HEK293 (cell line): ENCODE data around the gene PHKA1.
A peak's percentile ranks its signal among the peaks of the same experiment; 100 is the strongest.

ENCODE experiments used
- BCL11A ChIP-seq: fragments of 450-650 bp; formaldehyde crosslinking; IDR thresholded peaks from 2 replicates; pipeline ENCODE4 v1.5.1; 2016; ENCODE audit warnings: low read depth, missing biosample characterization, missing genetic modification characterization
- GLIS1 ChIP-seq: fragments of 450-650 bp; formaldehyde crosslinking; IDR thresholded peaks from 2 replicates; pipeline ENCODE4 v1.5.1; 2016; ENCODE audit warnings: missing biosample characterization, missing genetic modification characterization
- KLF16 ChIP-seq: fragments of 450-650 bp; formaldehyde crosslinking; IDR thresholded peaks from 2 replicates; pipeline ENCODE4 v1.5.1; 2017; ENCODE audit warnings: missing biosample characterization, missing genetic modification characterization
- SCRT2 ChIP-seq: fragments of 450-650 bp; formaldehyde crosslinking; IDR thresholded peaks from 2 replicates; pipeline ENCODE4 v1.5.1; 2016; ENCODE audit warnings: missing biosample characterization, missing genetic modification characterization
- SP2 ChIP-seq: fragments of 450-650 bp; formaldehyde crosslinking; IDR thresholded peaks from 2 replicates; pipeline ENCODE4 v1.5.1; 2016; ENCODE audit warnings: missing biosample characterization, missing genetic modification characterization
- SP3 ChIP-seq: fragments of 450-650 bp; formaldehyde crosslinking; IDR thresholded peaks from 2 replicates; pipeline ENCODE4 v1.5.1; 2016; ENCODE audit warnings: missing biosample characterization, missing genetic modification characterization
- SP7 ChIP-seq: fragments of 450-650 bp; formaldehyde crosslinking; IDR thresholded peaks from 2 replicates; pipeline ENCODE4 v1.5.1; 2016; ENCODE audit warnings: missing biosample characterization, missing genetic modification characterization
- TRIM28 ChIP-seq: IDR thresholded peaks from 2 replicates; pipeline ENCODE4 v1.6.1; 2011; ENCODE audit warnings: low read length, control low read depth, borderline replicate concordance
- ZBTB20 ChIP-seq: fragments of 450-650 bp; formaldehyde crosslinking; IDR thresholded peaks from 2 replicates; pipeline ENCODE4 v1.5.1; 2016; ENCODE audit warnings: missing biosample characterization, missing genetic modification characterization
- ZBTB21 ChIP-seq: fragments of 450-650 bp; formaldehyde crosslinking; IDR thresholded peaks from 2 replicates; pipeline ENCODE4 v1.5.1; 2017; ENCODE audit warnings: missing biosample characterization, missing genetic modification characterization
- ZBTB48 ChIP-seq: fragments of 450-650 bp; formaldehyde crosslinking; IDR thresholded peaks from 2 replicates; pipeline ENCODE4 v1.5.1; 2016; ENCODE audit warnings: missing biosample characterization, missing genetic modification characterization
- ZBTB7A ChIP-seq: fragments of 450-650 bp; formaldehyde crosslinking; IDR thresholded peaks from 2 replicates; pipeline ENCODE4 v1.5.1; 2016; ENCODE audit warnings: low read depth, missing biosample characterization, missing genetic modification characterization
- ZFHX2 ChIP-seq: fragments of 450-650 bp; formaldehyde crosslinking; conservative IDR thresholded peaks from 2 replicates; pipeline ENCODE4 v1.5.1; 2016; ENCODE audit warnings: missing biosample characterization, missing genetic modification characterization
- ZIC2 ChIP-seq: fragments of 450-650 bp; formaldehyde crosslinking; IDR thresholded peaks from 2 replicates; pipeline ENCODE4 v1.5.1; 2016; ENCODE audit warnings: missing biosample characterization, missing genetic modification characterization
- ZNF138 ChIP-seq: fragments of 450-650 bp; formaldehyde crosslinking; IDR thresholded peaks from 2 replicates; pipeline ENCODE4 v1.5.1; 2016; ENCODE audit warnings: missing biosample characterization, missing genetic modification characterization, borderline replicate concordance
- ZNF140 ChIP-seq: fragments of 450-650 bp; formaldehyde crosslinking; IDR thresholded peaks from 2 replicates; pipeline ENCODE4 v1.5.1; 2016; ENCODE audit warnings: missing biosample characterization, missing genetic modification characterization
- ZNF18 ChIP-seq: fragments of 450-650 bp; formaldehyde crosslinking; IDR thresholded peaks from 2 replicates; pipeline ENCODE4 v1.5.1; 2016; ENCODE audit warnings: missing biosample characterization, missing genetic modification characterization
- ZNF223 ChIP-seq: fragments of 450-650 bp; formaldehyde crosslinking; IDR thresholded peaks from 2 replicates; pipeline ENCODE4 v1.5.1; 2016; ENCODE audit warnings: missing biosample characterization, missing genetic modification characterization
- ZNF391 ChIP-seq: fragments of 450-650 bp; formaldehyde crosslinking; IDR thresholded peaks from 2 replicates; pipeline ENCODE4 v1.5.1; 2016; ENCODE audit warnings: low read depth, missing biosample characterization, missing genetic modification characterization, borderline replicate concordance
- ZNF394 ChIP-seq: fragments of 450-650 bp; formaldehyde crosslinking; IDR thresholded peaks from 2 replicates; pipeline ENCODE4 v1.5.1; 2016; ENCODE audit warnings: missing biosample characterization, missing genetic modification characterization, mild to moderate bottlenecking, moderate library complexity, borderline replicate concordance
- ZNF501 ChIP-seq: fragments of 450-650 bp; formaldehyde crosslinking; IDR thresholded peaks from 2 replicates; pipeline ENCODE4 v1.5.1; 2016; ENCODE audit warnings: missing biosample characterization, missing genetic modification characterization
- ZNF776 ChIP-seq: fragments of 450-650 bp; formaldehyde crosslinking; IDR thresholded peaks from 2 replicates; pipeline ENCODE4 v1.5.0; 2017; ENCODE audit warnings: missing biosample characterization, missing genetic modification characterization, borderline replicate concordance
- TF ChIP-seq, protein P1 (sequence below): fragments of 450-650 bp; formaldehyde crosslinking; IDR thresholded peaks from 2 replicates; pipeline ENCODE4 v1.5.1; 2016; ENCODE audit warnings: missing biosample characterization, missing genetic modification characterization
- TF ChIP-seq, protein P2 (sequence below): fragments of 450-650 bp; formaldehyde crosslinking; IDR thresholded peaks from 2 replicates; pipeline ENCODE4 v1.5.1; 2016; ENCODE audit warnings: missing biosample characterization, missing genetic modification characterization, borderline replicate concordance
- TF ChIP-seq, protein P3 (sequence below): fragments of 450-650 bp; formaldehyde crosslinking; IDR thresholded peaks from 2 replicates; pipeline ENCODE4 v1.5.1; 2017; ENCODE audit warnings: missing biosample characterization, missing genetic modification characterization
- TF ChIP-seq, protein P4 (sequence below): fragments of 450-650 bp; formaldehyde crosslinking; IDR thresholded peaks from 2 replicates; pipeline ENCODE4 v1.5.1; 2016; ENCODE audit warnings: missing biosample characterization, missing genetic modification characterization

The PHKA1 gene

GRCh38 chrX:72713599-72714477, at the start of gene PHKA1 (continued):
- TF ChIP-seq, protein P1, sequence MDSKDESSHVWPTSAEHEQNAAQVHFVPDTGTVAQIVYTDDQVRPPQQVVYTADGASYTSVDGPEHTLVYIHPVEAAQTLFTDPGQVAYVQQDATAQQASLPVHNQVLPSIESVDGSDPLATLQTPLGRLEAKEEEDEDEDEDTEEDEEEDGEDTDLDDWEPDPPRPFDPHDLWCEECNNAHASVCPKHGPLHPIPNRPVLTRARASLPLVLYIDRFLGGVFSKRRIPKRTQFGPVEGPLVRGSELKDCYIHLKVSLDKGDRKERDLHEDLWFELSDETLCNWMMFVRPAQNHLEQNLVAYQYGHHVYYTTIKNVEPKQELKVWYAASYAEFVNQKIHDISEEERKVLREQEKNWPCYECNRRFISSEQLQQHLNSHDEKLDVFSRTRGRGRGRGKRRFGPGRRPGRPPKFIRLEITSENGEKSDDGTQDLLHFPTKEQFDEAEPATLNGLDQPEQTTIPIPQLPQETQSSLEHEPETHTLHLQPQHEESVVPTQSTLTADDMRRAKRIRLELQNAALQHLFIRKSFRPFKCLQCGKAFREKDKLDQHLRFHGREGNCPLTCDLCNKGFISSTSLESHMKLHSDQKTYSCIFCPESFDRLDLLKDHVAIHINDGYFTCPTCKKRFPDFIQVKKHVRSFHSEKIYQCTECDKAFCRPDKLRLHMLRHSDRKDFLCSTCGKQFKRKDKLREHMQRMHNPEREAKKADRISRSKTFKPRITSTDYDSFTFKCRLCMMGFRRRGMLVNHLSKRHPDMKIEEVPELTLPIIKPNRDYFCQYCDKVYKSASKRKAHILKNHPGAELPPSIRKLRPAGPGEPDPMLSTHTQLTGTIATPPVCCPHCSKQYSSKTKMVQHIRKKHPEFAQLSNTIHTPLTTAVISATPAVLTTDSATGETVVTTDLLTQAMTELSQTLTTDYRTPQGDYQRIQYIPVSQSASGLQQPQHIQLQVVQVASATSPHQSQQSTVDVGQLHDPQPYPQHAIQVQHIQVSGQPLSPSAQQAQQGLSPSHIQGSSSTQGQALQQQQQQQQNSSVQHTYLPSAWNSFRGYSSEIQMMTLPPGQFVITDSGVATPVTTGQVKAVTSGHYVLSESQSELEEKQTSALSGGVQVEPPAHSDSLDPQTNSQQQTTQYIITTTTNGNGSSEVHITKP (tag by site-specific recombination) = peak; percentile 66
- peak; percentile 75 for TF ChIP-seq SP7
- peak; percentile 64 for TF ChIP-seq GLIS1 (tag by site-specific recombination)
- peak; percentile 96 for TF ChIP-seq ZFHX2 (tag by site-specific recombination)
- TF ChIP-seq, protein P2, sequence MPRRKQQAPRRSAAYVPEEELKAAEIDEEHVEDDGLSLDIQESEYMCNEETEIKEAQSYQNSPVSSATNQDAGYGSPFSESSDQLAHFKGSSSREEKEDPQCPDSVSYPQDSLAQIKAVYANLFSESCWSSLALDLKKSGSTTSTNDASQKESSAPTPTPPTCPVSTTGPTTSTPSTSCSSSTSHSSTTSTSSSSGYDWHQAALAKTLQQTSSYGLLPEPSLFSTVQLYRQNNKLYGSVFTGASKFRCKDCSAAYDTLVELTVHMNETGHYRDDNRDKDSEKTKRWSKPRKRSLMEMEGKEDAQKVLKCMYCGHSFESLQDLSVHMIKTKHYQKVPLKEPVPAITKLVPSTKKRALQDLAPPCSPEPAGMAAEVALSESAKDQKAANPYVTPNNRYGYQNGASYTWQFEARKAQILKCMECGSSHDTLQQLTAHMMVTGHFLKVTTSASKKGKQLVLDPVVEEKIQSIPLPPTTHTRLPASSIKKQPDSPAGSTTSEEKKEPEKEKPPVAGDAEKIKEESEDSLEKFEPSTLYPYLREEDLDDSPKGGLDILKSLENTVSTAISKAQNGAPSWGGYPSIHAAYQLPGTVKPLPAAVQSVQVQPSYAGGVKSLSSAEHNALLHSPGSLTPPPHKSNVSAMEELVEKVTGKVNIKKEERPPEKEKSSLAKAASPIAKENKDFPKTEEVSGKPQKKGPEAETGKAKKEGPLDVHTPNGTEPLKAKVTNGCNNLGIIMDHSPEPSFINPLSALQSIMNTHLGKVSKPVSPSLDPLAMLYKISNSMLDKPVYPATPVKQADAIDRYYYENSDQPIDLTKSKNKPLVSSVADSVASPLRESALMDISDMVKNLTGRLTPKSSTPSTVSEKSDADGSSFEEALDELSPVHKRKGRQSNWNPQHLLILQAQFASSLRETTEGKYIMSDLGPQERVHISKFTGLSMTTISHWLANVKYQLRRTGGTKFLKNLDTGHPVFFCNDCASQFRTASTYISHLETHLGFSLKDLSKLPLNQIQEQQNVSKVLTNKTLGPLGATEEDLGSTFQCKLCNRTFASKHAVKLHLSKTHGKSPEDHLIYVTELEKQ = peak; percentile 75; the same call in 1 of the 2 replicates
- peak; percentile 45 for TF ChIP-seq SP2 (tag by site-specific recombination)
- TF ChIP-seq ZIC2 (tag by site-specific recombination) = peak; percentile 89
- TF ChIP-seq SCRT2 (tag by site-specific recombination) = peak; percentile 91
- 0 out of 2 replicates have a peak, but pooled peaks have one; percentile 38 for TF ChIP-seq ZNF18
- TF ChIP-seq ZNF394 (tag by site-specific recombination) = peak; percentile 64; the same call in 1 of the 2 replicates
- TF ChIP-seq ZNF501 (tag by site-specific recombination) = 0 out of 2 replicates have a peak, but pooled peaks have one; percentile 62
- TF ChIP-seq SP3 = peak; percentile 30; the same call in 1 of the 2 replicates
- TF ChIP-seq ZNF223 = 0 out of 2 replicates have a peak, but pooled peaks have one; percentile 23
- peak; percentile 68 for TF ChIP-seq ZBTB21 (tag by site-specific recombination)
- TF ChIP-seq ZNF776 (tag by site-specific recombination) = 0 out of 2 replicates have a peak, but pooled peaks have one; percentile 48
- peak; percentile 67 for TF ChIP-seq ZBTB20 (tag by site-specific recombination)
- TF ChIP-seq KLF16 (tag by site-specific recombination) = peak; percentile 82
- TF ChIP-seq, protein P3, sequence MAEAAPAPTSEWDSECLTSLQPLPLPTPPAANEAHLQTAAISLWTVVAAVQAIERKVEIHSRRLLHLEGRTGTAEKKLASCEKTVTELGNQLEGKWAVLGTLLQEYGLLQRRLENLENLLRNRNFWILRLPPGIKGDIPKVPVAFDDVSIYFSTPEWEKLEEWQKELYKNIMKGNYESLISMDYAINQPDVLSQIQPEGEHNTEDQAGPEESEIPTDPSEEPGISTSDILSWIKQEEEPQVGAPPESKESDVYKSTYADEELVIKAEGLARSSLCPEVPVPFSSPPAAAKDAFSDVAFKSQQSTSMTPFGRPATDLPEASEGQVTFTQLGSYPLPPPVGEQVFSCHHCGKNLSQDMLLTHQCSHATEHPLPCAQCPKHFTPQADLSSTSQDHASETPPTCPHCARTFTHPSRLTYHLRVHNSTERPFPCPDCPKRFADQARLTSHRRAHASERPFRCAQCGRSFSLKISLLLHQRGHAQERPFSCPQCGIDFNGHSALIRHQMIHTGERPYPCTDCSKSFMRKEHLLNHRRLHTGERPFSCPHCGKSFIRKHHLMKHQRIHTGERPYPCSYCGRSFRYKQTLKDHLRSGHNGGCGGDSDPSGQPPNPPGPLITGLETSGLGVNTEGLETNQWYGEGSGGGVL (tag by site-specific recombination) = peak; percentile 81
- TF ChIP-seq ZBTB7A (tag by site-specific recombination) = 0 out of 2 replicates have a peak, but pooled peaks have one; percentile 76
- 0 out of 2 replicates have a peak, but pooled peaks have one; percentile 18 for TF ChIP-seq ZNF140 (tag by site-specific recombination)
- peak; percentile 76 for TF ChIP-seq BCL11A (tag by site-specific recombination)
- 0 out of 2 replicates have a peak, but pooled peaks have one; percentile 44 for TF ChIP-seq TRIM28
- 0 out of 2 replicates have a peak, but pooled peaks have one; percentile 6 for TF ChIP-seq ZNF138 (tag by site-specific recombination)
- TF ChIP-seq, protein P4, sequence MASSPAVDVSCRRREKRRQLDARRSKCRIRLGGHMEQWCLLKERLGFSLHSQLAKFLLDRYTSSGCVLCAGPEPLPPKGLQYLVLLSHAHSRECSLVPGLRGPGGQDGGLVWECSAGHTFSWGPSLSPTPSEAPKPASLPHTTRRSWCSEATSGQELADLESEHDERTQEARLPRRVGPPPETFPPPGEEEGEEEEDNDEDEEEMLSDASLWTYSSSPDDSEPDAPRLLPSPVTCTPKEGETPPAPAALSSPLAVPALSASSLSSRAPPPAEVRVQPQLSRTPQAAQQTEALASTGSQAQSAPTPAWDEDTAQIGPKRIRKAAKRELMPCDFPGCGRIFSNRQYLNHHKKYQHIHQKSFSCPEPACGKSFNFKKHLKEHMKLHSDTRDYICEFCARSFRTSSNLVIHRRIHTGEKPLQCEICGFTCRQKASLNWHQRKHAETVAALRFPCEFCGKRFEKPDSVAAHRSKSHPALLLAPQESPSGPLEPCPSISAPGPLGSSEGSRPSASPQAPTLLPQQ = peak; percentile 94
- peak; percentile 46; the same call in 1 of the 2 replicates for TF ChIP-seq ZNF391 (tag by site-specific recombination)
- TF ChIP-seq ZBTB48 = peak; percentile 70; the same call in 1 of the 2 replicates
